Upper lobe of right lung (tissue), 1 donor: ENCODE results near the gene LRRC10B. TPM values are rescaled to one million over a fixed set of nuclear protein-coding genes. Genes with fewer than 3 reads are reported as not detected.

Experiments
- ATAC-seq: fragments of 200-7000 bp; cut with Tn5 transposase; one replicate; pipeline ENCODE4 v1.9.1; 2020; ENCODE audit warnings: mild to moderate bottlenecking, moderate library complexity
- DNase-seq: peaks from one replicate; pipeline ENCODE4 v3.0.0-alpha.2; 2020
- H3K27ac ChIP-seq: fragments of 200-600 bp; one replicate; pipeline ENCODE4 v1.8.0; 2022
- H3K27me3 ChIP-seq: fragments of 200-600 bp; one replicate; pipeline ENCODE4 v1.8.0; 2022; ENCODE audit warnings: mild to moderate bottlenecking
- H3K36me3 ChIP-seq: fragments of 200-600 bp; one replicate; pipeline ENCODE4 v1.8.0; 2022
- H3K4me1 ChIP-seq: fragments of 200-600 bp; one replicate; pipeline ENCODE4 v1.8.0; 2022
- H3K4me3 ChIP-seq: fragments of 200-600 bp; one replicate; pipeline ENCODE4 v1.8.0; 2022; ENCODE audit warnings: mild to moderate bottlenecking
- H3K9me3 ChIP-seq: fragments of 200-600 bp; one replicate; pipeline ENCODE4 v1.8.0; 2022
- CTCF ChIP-seq: fragments of 200-600 bp; IDR thresholded peaks from one replicate; pipeline ENCODE4 v1.8.0; 2022; ENCODE audit warnings: antibody characterized with exemption
- intact Hi-C: fragments of 100-400 bp; cut with DNase I; formaldehyde crosslinking; loops from one replicate; pipeline ENCODE4 v1.11.0; 2022
- total RNA-seq: library from RNA; stranded (reverse); fragmentation: NEBNext Ultra II Directional; extraction: Animal tissue kit (Norgen Biotek cat#: 25700); gene quantifications from one replicate; pipeline ENCODE4 v1.2.1, GENCODE V29; 2021
- donor health status: DM: no; HTN: yes; CAD: no; lungs with severe emphysema.

LRRC10B gene
- total RNA-seq, 1 donor from 2014 or later = 0.29 TPM

- ATAC-seq = no peak
- no peaks in the 10 kb centered on the region for H3K36me3 ChIP-seq
- H3K9me3 ChIP-seq = no peaks in the 10 kb centered on the region
- intact Hi-C loops = no loop called here
- no peak overlapping the region for H3K4me3 ChIP-seq
- no peaks in the 10 kb centered on the region for H3K4me1 ChIP-seq
- no peak for DNase-seq
- H3K27me3 ChIP-seq = no peaks in the 10 kb centered on the region
- no peak overlapping the region for H3K27ac ChIP-seq
- no peak for TF ChIP-seq CTCF
These were observed 27.6 kb downstream of the LRRC10B start for GRCh38 chr11:61535998-61536675.

GRCh38 chr11:61536676-61537270 is 28.2 kb downstream of the LRRC10B start:
- no peak for TF ChIP-seq CTCF
- DNase-seq (no peak), ATAC-seq (no peak)
- Histone ChIP-seq H3K4me1 (no peaks in the 10 kb centered on the region), H3K36me3 (no peaks in the 10 kb centered on the region), H3K9me3 (no peaks in the 10 kb centered on the region), H3K4me3 (no peak overlapping the region), H3K27ac (no peak overlapping the region), H3K27me3 (no peaks in the 10 kb centered on the region)
- intact Hi-C loops = no loop called here

GRCh38 chr11:61537326-61537725 is 28.8 kb downstream of the LRRC10B start:
- no peak for ATAC-seq
- DNase-seq = no peak
- H3K27ac ChIP-seq = no peak overlapping the region
- H3K4me1 ChIP-seq = no peaks in the 10 kb centered on the region
- no peaks in the 10 kb centered on the region for H3K9me3 ChIP-seq
- TF ChIP-seq CTCF = no peak
- no peaks in the 10 kb centered on the region for H3K36me3 ChIP-seq
- no peak overlapping the region for H3K4me3 ChIP-seq
- no peaks in the 10 kb centered on the region for H3K27me3 ChIP-seq
- intact Hi-C loops = no loop called here

GRCh38 chr11:61538636-61538961 is 30.1 kb downstream of the LRRC10B start:
- DNase-seq (no peak), ATAC-seq (no peak)
- no peaks in the 10 kb centered on the region for H3K27me3 ChIP-seq
- H3K4me3 ChIP-seq = no peak overlapping the region
- no peaks in the 10 kb centered on the region for H3K4me1 ChIP-seq
- no peaks in the 10 kb centered on the region for H3K36me3 ChIP-seq
- H3K9me3 ChIP-seq = no peaks in the 10 kb centered on the region
- intact Hi-C loops = no loop called here
- no peak for TF ChIP-seq CTCF
- H3K27ac ChIP-seq = no peak overlapping the region

GRCh38 chr11:61539006-61539405 is 30.5 kb downstream of the LRRC10B start:
- TF ChIP-seq CTCF = no peak
- H3K4me3 ChIP-seq = no peak overlapping the region
- no peaks in the 10 kb centered on the region for H3K27me3 ChIP-seq
- H3K4me1 ChIP-seq = no peaks in the 10 kb centered on the region
- no peaks in the 10 kb centered on the region for H3K9me3 ChIP-seq
- no peak overlapping the region for H3K27ac ChIP-seq
- no peaks in the 10 kb centered on the region for H3K36me3 ChIP-seq
- ATAC-seq (no peak), DNase-seq (no peak)
- intact Hi-C loops = no loop called here
